Measurements from ENCODE around the gene ARFRP1. TPM values are rescaled to one million over a fixed set of nuclear protein-coding genes. Genes with fewer than 3 reads are reported as not detected.

The ARFRP1 gene
- total and polyA plus RNA-seq, 2 of the 13 experiments (the other 11 are each of a cell fraction or from before 2014, with no cell fraction given) = 32.0 to 51.1 TPM

GRCh38 chr20:63653041-63653973, 54.5 kb downstream of the ARFRP1 start, which contains the start of gene STMN3 (continued):
- TF ChIP-seq ZSCAN30 (CRISPR knock-in tag; IDR thresholded peaks at IDR 0.05) (peak; percentile 92), PAX8 (CRISPR knock-in tag; IDR thresholded peaks at IDR 0.05; ENCODE audit: borderline replicate concordance) (peak; percentile 99; the same call in 1 of the 2 replicates), ZSCAN9 (CRISPR knock-in tag; IDR thresholded peaks at IDR 0.05; ENCODE audit: borderline replicate concordance) (peak; percentile 100), CBX1 (IDR thresholded peaks at IDR 0.05; ENCODE audit: low read depth) (peak; percentile 53), SCMH1 (CRISPR knock-in tag; IDR thresholded peaks at IDR 0.05; ENCODE audit: borderline replicate concordance) (no peak), KAT7 (CRISPR knock-in tag; IDR thresholded peaks at IDR 0.05; ENCODE audit: borderline replicate concordance) (peak; percentile 98), ZSCAN12 (CRISPR knock-in tag; IDR thresholded peaks at IDR 0.05) (peak; percentile 99), NCOR1 (IDR thresholded peaks at IDR 0.05; ENCODE audit: borderline replicate concordance, low read length) (no peak), IRF2 (CRISPR knock-in tag; IDR thresholded peaks at IDR 0.05) (peak; percentile 98), TRIM22 (IDR thresholded peaks at IDR 0.05) (no peak), ZNF773 (CRISPR knock-in tag; IDR thresholded peaks at IDR 0.05; ENCODE audit: borderline replicate concordance) (peak; percentile 99), TCF7 (IDR thresholded peaks at IDR 0.05; ENCODE audit: low read depth) (peak; percentile 40; the same call in 1 of the 2 replicates), KLF9 (CRISPR knock-in tag; IDR thresholded peaks at IDR 0.05; ENCODE audit: low read depth) (peak; percentile 93), FOXC1 (CRISPR knock-in tag; IDR thresholded peaks at IDR 0.05; ENCODE audit: borderline replicate concordance) (peak; percentile 96), GABPB1 (CRISPR knock-in tag; IDR thresholded peaks at IDR 0.05) (peak; percentile 91), NR2F2 (IDR thresholded peaks at IDR 0.05; ENCODE audit: borderline replicate concordance, low read depth) (no peak), TEAD2 (CRISPR knock-in tag; IDR thresholded peaks at IDR 0.05) (peak; percentile 96), BHLHE40 (IDR thresholded peaks at IDR 0.05; ENCODE audit: low read length) (no peak), ARHGAP35 (CRISPR knock-in tag; IDR thresholded peaks at IDR 0.05; ENCODE audit: borderline replicate concordance) (peak; percentile 98), SMARCC2 (IDR thresholded peaks at IDR 0.05) (no peak), RNF2 (conservative IDR thresholded peaks at IDR 0.05; ENCODE audit: low read depth) (peak; percentile 81)
- TF ChIP-seq, protein P1, sequence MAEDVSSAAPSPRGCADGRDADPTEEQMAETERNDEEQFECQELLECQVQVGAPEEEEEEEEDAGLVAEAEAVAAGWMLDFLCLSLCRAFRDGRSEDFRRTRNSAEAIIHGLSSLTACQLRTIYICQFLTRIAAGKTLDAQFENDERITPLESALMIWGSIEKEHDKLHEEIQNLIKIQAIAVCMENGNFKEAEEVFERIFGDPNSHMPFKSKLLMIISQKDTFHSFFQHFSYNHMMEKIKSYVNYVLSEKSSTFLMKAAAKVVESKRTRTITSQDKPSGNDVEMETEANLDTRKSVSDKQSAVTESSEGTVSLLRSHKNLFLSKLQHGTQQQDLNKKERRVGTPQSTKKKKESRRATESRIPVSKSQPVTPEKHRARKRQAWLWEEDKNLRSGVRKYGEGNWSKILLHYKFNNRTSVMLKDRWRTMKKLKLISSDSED (CRISPR knock-in tag; IDR thresholded peaks at IDR 0.05) = peak; percentile 95
- TF ChIP-seq, protein P2, sequence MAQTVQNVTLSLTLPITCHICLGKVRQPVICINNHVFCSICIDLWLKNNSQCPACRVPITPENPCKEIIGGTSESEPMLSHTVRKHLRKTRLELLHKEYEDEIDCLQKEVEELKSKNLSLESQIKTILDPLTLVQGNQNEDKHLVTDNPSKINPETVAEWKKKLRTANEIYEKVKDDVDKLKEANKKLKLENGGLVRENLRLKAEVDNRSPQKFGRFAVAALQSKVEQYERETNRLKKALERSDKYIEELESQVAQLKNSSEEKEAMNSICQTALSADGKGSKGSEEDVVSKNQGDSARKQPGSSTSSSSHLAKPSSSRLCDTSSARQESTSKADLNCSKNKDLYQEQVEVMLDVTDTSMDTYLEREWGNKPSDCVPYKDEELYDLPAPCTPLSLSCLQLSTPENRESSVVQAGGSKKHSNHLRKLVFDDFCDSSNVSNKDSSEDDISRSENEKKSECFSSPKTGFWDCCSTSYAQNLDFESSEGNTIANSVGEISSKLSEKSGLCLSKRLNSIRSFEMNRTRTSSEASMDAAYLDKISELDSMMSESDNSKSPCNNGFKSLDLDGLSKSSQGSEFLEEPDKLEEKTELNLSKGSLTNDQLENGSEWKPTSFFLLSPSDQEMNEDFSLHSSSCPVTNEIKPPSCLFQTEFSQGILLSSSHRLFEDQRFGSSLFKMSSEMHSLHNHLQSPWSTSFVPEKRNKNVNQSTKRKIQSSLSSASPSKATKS (CRISPR knock-in tag; IDR thresholded peaks at IDR 0.05) = no peak
- TF ChIP-seq, protein P3, sequence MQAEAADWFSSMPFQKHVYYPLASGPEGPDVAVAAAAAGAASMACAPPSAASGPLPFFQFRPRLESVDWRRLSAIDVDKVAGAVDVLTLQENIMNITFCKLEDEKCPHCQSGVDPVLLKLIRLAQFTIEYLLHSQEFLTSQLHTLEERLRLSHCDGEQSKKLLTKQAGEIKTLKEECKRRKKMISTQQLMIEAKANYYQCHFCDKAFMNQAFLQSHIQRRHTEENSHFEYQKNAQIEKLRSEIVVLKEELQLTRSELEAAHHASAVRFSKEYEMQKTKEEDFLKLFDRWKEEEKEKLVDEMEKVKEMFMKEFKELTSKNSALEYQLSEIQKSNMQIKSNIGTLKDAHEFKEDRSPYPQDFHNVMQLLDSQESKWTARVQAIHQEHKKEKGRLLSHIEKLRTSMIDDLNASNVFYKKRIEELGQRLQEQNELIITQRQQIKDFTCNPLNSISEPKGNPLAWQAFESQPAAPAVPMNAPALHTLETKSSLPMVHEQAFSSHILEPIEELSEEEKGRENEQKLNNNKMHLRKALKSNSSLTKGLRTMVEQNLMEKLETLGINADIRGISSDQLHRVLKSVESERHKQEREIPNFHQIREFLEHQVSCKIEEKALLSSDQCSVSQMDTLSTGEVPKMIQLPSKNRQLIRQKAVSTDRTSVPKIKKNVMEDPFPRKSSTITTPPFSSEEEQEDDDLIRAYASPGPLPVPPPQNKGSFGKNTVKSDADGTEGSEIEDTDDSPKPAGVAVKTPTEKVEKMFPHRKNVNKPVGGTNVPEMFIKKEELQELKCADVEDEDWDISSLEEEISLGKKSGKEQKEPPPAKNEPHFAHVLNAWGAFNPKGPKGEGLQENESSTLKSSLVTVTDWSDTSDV (CRISPR knock-in tag; IDR thresholded peaks at IDR 0.05) = peak; percentile 97; the same call in 1 of the 2 replicates
